Stimulated activated CD4-positive, alpha-beta T cell treated with anti-CD3 and anti-CD28 coated beads, Interleukin-12 subunit alpha, Interleukin-12 subunit beta, amount 100 ng/mL, for 4 hours (primary cell): ENCODE measurements around the gene MATR3.
A peak's percentile ranks its signal among the peaks of the same experiment; 100 is the strongest.
"Not testable (repeated sequence)": the region's sequence is repeated elsewhere in the genome, so short reads cannot be mapped to it uniquely, and the experiment has no call there.

Source experiments
- DNase-seq: peaks from one replicate; pipeline ENCODE4 v3.0.0-alpha.2; 2020

MATR3 gene

DNA sequence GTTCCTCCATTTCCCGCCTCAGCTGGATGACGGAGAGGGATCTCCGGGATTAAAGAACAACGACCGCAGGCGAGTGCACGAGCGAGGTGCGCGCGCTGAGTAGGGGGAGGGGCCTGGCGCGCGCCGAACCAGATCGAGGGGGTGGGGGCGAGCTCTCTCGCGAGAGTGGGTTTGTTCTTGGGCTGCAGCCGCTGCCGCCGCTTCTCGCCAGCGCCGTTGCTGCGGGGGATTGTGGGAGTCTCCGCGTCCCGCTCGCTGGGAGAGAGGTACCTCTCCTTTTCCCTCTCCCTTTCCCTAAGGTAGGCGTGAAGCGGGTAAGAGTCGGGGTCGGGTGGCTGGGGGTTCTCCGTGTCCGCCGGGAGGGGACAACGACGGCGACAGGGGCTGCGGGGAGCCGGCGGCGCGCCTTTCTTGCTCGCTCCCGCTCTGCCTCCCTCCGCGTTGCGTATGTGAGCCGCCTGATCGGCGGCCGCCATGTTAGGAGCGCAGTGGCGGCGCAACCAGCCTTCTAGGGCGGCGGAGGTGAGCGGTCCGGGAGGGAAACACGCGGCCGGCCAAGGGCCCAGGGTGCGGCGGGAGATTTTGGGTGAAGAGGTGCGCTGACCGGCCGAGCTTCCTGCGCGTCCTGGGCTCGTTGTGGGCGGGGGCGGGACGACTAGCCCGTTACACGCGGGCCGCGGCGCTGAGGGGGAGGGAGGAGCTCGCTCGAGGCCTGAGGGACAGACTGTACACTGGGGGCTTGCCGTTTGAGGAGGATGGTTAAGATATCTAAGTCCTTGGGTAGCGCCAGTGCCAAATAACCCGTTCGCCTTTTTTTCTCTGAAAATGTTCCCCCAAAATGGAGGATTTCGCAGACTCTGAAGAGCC is at the start of gene MATR3:
Gene MATR3, plus strand, starts transcription at position 234 of the 867 bp plus-strand sequence. CDS start 13,676 bp downstream, outside the sequence.
- DNase-seq = peak; percentile 93

DNA sequence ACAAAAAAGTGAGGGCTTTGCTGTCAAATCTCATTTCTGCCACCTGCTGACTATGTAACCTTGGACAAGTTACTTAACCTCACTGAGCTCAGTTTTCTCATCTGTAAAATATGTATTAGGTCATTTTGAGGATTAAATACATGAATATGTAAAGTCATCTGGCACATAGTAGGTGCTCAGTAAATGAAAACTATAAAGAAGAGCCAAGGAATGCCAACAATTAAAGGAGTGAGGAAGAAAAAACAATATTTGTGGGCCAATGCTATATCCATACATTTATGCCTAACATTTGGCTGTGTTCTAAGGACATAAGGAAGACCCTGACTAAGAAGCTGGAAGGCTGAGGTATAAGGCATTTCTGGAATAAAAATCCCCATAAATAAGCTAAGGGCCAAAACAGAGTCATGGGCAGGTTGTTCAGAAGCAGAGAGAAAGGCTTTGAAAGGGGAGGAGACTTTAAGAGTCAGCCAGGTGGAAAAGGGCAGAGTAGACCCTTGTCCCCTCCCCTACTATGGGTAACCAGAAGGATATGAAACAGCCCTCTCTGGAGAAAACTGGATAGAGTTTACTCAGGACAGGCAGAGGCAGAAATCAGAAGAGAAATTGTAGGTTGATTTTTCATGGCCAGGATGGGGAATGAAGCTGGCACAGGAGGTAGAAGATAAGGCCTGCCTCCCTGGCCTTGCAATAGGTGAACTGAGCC is 47.8 kb upstream of the MATR3 start:
- no peak for DNase-seq

GRCh38 chr5:139246394-139246793 is 47.1 kb upstream of the MATR3 start:
- peak; percentile 52 for DNase-seq

- no peak for DNase-seq
Observed at GRCh38 chr5:139248826-139249453, 44.6 kb upstream of the MATR3 start.

- DNase-seq = peak; percentile 14
Observed at GRCh38 chr5:139251281-139251687, 42.3 kb upstream of the MATR3 start.

DNA sequence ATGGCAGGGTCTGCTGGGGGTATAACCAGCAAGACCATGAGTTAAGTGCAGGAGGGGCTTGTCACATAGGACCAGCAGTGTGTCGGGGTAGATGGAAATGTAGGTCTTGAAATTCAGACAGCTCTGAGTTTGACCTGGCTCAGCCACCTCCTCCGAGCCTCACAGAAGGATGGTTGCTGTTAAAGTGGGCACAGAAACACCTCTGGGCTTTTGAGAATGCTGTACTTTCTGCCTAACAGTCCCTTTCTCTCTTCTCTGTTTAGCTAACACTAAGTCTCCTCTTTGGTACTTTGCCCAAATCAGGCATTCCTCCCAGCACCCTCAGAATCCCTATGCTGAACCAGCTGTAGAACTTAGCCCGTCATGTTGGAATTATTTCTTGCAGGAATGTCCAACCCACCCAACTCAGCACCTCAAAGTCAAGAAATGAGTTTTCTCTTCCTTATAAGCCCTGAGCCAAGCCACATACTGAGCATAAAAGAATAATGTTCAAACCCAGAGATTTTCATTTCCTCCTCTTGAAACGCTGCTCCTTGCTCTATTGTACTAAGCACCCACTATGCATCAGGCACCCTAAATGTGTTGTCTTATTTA is 41.7 kb upstream of the MATR3 start:
- no peak for DNase-seq

- DNase-seq = no peak
Observed at GRCh38 chr5:139253115-139253514, 40.4 kb upstream of the MATR3 start.

DNA sequence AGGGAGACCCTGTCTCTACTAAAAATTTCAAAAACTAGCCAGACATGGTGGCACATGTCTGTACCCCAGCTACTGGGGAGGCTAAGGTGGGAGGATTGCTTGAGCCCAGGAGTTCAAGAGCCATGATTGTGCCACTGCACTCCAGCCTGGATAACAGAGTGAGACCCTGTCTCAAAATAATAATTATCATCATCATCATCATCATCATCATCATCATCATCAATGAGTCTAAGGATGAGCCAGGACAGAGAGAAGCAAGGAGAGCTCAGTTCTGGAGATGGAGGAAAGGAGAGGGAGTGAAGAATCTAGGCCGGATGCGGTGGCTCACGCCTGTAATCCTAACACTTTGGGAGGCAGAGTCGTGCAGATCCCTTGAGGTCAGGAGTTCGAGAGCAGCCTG is 36.7 kb upstream of the MATR3 start:
- DNase-seq = no peak

- no peak for DNase-seq
Observed at GRCh38 chr5:139262059-139262741, 31.3 kb upstream of the MATR3 start.

GRCh38 chr5:139262742-139263445 is 30.6 kb upstream of the MATR3 start:
- peak; percentile 63 for DNase-seq

DNA sequence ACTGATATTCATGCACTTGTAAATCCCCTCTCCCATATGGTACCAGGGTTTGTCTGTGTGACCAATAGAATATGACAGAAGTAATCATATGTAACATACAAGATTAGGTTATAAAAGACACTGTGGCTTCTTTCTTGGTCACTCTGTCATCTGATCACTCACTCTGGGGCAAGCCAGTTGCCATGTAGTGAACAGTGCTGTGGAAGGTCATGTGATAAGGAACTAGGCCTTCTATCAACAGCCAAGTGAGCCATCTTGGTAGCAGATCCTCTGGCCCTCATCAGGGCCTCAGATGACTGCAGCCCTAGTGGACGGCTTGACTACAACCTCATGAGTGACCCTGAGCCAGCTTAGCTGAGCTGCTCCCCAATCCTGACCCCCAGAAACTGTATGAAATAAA is 30.0 kb upstream of the MATR3 start:
- no peak for DNase-seq

GRCh38 chr5:139263946-139264345 is 29.6 kb upstream of the MATR3 start:
- DNase-seq = no peak

DNA sequence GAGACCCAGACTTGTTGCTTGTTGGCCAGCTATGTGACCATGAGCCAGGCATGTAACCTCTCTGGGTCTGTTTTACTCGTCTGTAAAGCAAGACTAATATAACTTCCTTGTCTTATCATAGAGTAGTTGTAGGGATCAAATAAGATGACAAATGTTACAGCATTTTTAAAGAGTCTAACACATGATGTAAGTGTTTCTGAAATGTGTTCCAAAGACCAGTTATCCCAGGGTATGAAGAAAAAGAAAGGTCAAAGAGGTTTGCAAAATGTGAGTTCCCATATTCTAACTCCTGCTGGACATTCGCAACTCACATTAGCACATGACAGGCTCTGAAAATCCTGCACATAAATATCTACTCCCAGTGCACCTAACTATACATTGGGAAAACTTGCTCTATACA is 28.5 kb upstream of the MATR3 start:
- no peak for DNase-seq

DNA sequence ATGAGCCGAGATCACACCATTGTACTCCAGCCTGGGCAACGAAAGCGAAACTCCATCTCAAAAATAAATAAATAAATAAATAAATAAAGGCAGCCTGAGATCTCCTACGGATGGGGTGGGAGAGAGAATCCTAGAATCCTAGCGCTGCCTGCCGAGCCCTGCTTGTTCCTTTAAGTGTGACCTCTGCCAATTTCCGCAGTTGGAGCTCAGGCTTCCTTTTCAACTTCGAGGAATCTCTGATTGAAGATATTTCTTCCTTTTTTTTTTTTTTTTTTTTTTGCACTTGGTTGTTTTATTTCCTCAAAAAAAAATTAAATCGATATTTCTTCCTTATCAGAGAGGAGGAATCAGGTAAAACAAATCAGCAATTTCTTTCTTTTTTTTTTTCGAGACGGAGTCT is 27.3 kb upstream of the MATR3 start:
- DNase-seq = no peak

DNA sequence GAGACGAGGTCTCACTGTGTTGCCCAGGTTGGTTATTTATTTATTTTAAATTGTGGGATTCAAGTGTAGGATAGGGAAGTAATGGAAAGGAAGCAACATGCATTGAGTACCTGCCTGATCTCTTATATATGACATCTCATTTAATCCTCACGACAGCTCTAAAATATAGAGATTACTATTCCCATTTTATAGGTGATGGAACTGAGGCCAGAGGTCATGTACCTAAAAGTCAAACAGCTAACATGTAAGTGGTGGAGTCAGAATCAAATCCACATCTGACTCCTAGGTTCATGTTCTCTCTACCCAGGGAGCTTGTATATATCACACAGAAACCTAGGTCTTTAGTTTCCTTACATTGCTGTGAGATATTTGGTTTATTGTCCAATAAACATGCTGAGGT is 26.1 kb upstream of the MATR3 start:
- DNase-seq = no peak

- no peak for DNase-seq
Observed at GRCh38 chr5:139268364-139269202, 25.0 kb upstream of the MATR3 start.

- not testable (repeated sequence) for DNase-seq
Observed at GRCh38 chr5:139270718-139271117, 22.8 kb upstream of the MATR3 start.

DNA sequence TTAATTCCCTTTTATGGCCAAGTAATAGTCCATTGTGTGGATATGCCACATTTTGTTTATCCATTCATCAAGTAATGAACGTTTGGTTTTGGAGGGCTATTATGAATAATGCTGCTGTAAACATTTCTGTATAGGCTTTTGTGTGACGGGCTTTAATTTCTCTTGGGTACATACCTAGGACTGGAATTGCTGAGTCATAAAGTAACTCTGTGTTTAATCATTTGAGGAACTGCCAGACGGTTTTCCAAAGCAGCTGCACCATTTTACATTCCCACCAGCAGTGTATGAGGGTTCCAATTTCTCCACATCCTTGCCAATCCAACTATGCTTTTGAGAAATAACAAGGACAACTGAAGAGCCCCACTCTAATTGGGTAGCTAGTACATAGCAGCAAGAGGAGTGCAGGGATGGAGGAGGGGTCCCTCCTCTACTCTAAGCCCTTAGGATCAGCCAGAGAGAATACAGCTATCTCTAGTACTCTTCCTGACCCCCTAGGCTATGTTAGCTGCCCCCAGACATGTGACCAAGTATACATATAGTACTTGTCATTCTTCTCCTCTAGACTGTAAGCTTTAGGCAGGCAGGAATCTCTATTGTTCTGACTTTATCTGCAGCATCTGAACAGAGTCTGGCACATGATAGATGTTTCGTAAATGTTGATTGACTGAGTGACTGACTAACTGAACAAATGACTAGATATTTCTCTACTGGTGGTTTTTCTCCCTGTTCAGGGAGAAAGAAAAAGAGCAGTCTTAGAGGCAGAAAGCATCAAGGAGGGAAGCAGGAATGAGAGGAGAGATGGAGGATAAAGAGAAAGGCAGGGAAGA is 22.1 kb upstream of the MATR3 start:
- DNase-seq = no peak

GRCh38 chr5:139272471-139273321 is 20.8 kb upstream of the MATR3 start:
- no peak for DNase-seq

- no peak for DNase-seq
Observed at GRCh38 chr5:139273322-139273571, 20.3 kb upstream of the MATR3 start.
